HepG2 (cell line): ENCODE measurements around the gene ENTHD1. TPM values are rescaled to one million over a fixed set of nuclear protein-coding genes. Genes with fewer than 3 reads are reported as not detected.

Experiments used
- ATAC-seq: fragments of 200-7000 bp; cut with Tn5 transposase; 3 replicates; pipeline ENCODE4 v1.9.1; 2020; ENCODE audit warnings: mild to moderate bottlenecking, moderate library complexity
- BruUV-seq: library from RNA; stranded (reverse); fragments of 400-500 nt; replicated peaks from 2 replicates; lab custom pipeline; 2021; lab: Mats Ljungman, UMichigan
- CTCF ChIA-PET: fragments of 300-600 bp; formaldehyde crosslinking; extraction: SDS; loops from one replicate; lab custom pipeline; 2021; ENCODE audit warnings: low total read pairs, inconsistent platforms, low intra/inter-chr PET ratio; lab: Yijun Ruan, JAX
- POLR2A ChIA-PET: fragments of 350-600 bp; sonication (Branson Sonifier 250); formaldehyde crosslinking; loops from one replicate; lab custom pipeline; 2020; ENCODE audit warnings: antibody characterized with exemption, inconsistent platforms; lab: Yijun Ruan, JAX
- DNase-seq: peaks from one replicate; pipeline ENCODE4 v3.0.0-alpha.2; 2015; ENCODE audit warnings: low spot score
- FAIRE-seq: peaks from 3 replicates; lab custom pipeline; 2011; peaks lifted over from hg19 to GRCh38; lab: Jason Lieb, UNC
- H2AFZ ChIP-seq: one replicate; pipeline ENCODE4 v1.6.1; 2011; ENCODE audit warnings: low read length, inconsistent platforms
- H3K27ac ChIP-seq: fragments of 300-600 bp; 3 replicates; pipeline ENCODE4 v1.8.0; 2011; ENCODE audit warnings: mixed run types, mild to moderate bottlenecking, mixed read lengths, low read length, inconsistent platforms; ENCODE audit not compliant: insufficient read depth; ENCODE audit errors: extremely low read length
- H3K27me3 ChIP-seq, 2 experiments: fragments of 200-600 bp in 1 of 2; 2 replicates in 1 of 2; 3 replicates in 1 of 2; pipeline versions ENCODE4 v1.6.0 to v1.8.0; 2011; ENCODE audit warnings: low read length in 2 of 2, mild to moderate bottlenecking in 2 of 2, moderate library complexity in 2 of 2, inconsistent platforms in 1 of 2; ENCODE audit not compliant: insufficient read depth in 2 of 2, control insufficient read depth in 1 of 2
- H3K36me3 ChIP-seq, 2 experiments: fragments of 200-600 bp in 1 of 2; replicated peaks in 1 of 2; 2 replicates in 1 of 2; 3 replicates in 1 of 2; pipeline versions ENCODE4 v1.5.1 to v1.8.0; 2011; ENCODE audit warnings: low read length in 2 of 2, inconsistent platforms in 1 of 2; ENCODE audit not compliant: insufficient read depth in 2 of 2, control insufficient read depth in 1 of 2
- H3K4me1 ChIP-seq: 2 replicates; pipeline ENCODE4 v1.5.1; 2012; ENCODE audit warnings: low read length, inconsistent platforms; ENCODE audit not compliant: insufficient read depth
- H3K4me2 ChIP-seq: 2 replicates; pipeline ENCODE4 v1.6.0; 2011; ENCODE audit warnings: low read depth, low read length, inconsistent platforms
- H3K4me3 ChIP-seq, 3 experiments: fragments of 200-600 bp in 1 of 3; sonication (generic), shearing (Covaris generic) in 1 of 3; replicated peaks in 1 of 3; 2 replicates each; pipeline ENCODE4 v1.5.1; 2011 to 2016; ENCODE audit warnings: low read length in 3 of 3, inconsistent platforms in 2 of 3, low read depth in 2 of 3, mild to moderate bottlenecking in 2 of 3, control low read depth in 1 of 3, mixed read lengths in 1 of 3; ENCODE audit not compliant: insufficient read depth in 1 of 3
- H3K79me2 ChIP-seq: one replicate; pipeline ENCODE4 v1.6.1; 2011; ENCODE audit warnings: low read length, inconsistent platforms; ENCODE audit not compliant: insufficient read depth
- H3K9ac ChIP-seq: 2 replicates; pipeline ENCODE4 v1.6.0; 2011; ENCODE audit warnings: mild to moderate bottlenecking, low read depth, low read length, inconsistent platforms; ENCODE audit not compliant: insufficient read depth
- H3K9me3 ChIP-seq: 2 replicates; pipeline ENCODE4 v1.5.1; 2012; ENCODE audit warnings: mild to moderate bottlenecking, low read length
- H4K20me1 ChIP-seq: 2 replicates; pipeline ENCODE4 v1.6.0; 2011; ENCODE audit warnings: inconsistent platforms, mild to moderate bottlenecking, low read length, moderate library complexity; ENCODE audit not compliant: insufficient read depth
- HHEX ChIP-seq: IDR thresholded peaks from 2 replicates; pipeline ENCODE4 v1.6.1; 2016; ENCODE audit warnings: control low read depth
- HNRNPL ChIP-seq: fragments of 200-400 bp; formaldehyde crosslinking; IDR thresholded peaks from 2 replicates; pipeline ENCODE4 v1.6.1; 2017; ENCODE audit warnings: mild to moderate bottlenecking, low read depth, low read length
- SMYD3 ChIP-seq: sonication (generic); formaldehyde crosslinking; IDR thresholded peaks from 2 replicates; pipeline ENCODE4 v1.8.1; 2023; ENCODE audit warnings: mild to moderate bottlenecking, missing genetic modification reagents
- TAF15 ChIP-seq: fragments of 200-400 bp; formaldehyde crosslinking; IDR thresholded peaks from one replicate; pipeline ENCODE4 v1.6.1; 2018; ENCODE audit warnings: mild to moderate bottlenecking, low read depth, low read length; ENCODE audit not compliant: poor library complexity, severe bottlenecking
- ZNF33A ChIP-seq: sonication (generic); formaldehyde crosslinking; IDR thresholded peaks from 2 replicates; pipeline ENCODE4 v1.5.1; 2020; ENCODE audit warnings: missing genetic modification reagents, mild to moderate bottlenecking, moderate library complexity, borderline replicate concordance
- ZNF34 ChIP-seq: sonication (generic); formaldehyde crosslinking; IDR thresholded peaks from 2 replicates; pipeline ENCODE4 v1.4.0; 2020; ENCODE audit warnings: mild to moderate bottlenecking, missing genetic modification reagents, borderline replicate concordance
- ZNF598 ChIP-seq: sonication (generic); formaldehyde crosslinking; IDR thresholded peaks from 2 replicates; pipeline ENCODE4 v1.5.1; 2020; ENCODE audit warnings: mild to moderate bottlenecking, missing genetic modification reagents, borderline replicate concordance
- ZNF670 ChIP-seq: sonication (generic); formaldehyde crosslinking; IDR thresholded peaks from 2 replicates; pipeline ENCODE4 v1.8.0; 2022; ENCODE audit warnings: mild to moderate bottlenecking, missing genetic modification reagents, borderline replicate concordance
- WGBS: methylation state at CpG from one replicate; pipeline ENCODE4 v1.1.6; 2017; ENCODE audit warnings: low lambda C conversion rate; 5-methylcytosine and 5-hydroxymethylcytosine counted together
- in situ Hi-C: cut with HindIII; loops from 2 replicates; pipeline ENCODE4 v1.10.0; 2017; ENCODE audit warnings: low pct_unique_long_range_greater_than_20kb; ENCODE audit not compliant: extremely low pct_ligation_motif_present
- intact Hi-C: fragments of 100-400 bp; cut with micrococcal nuclease; formaldehyde crosslinking; loops from one replicate; pipeline ENCODE4 v1.10.0; 2022; ENCODE audit not compliant: unreplicated experiment
- polyA plus RNA-seq, 8 experiments: library from polyadenylated mRNA; depleted of rRNA in 3 of 8; stranded (reverse) in 7 of 8; unstranded in 1 of 8; fragments of >200 nt; fragmentation: Illumina TruSeq in 4 of 8; extraction: Trizol in 4 of 8; gene quantifications; 2 replicates each; pipeline versions ENCODE4 v1.2.1 to v1.2.3, GENCODE V29; 2011 to 2016; ENCODE audit warnings: low read depth in 4 of 8, missing spikeins in 1 of 8, mixed read lengths in 1 of 8; ENCODE audit not compliant: insufficient read depth in 1 of 8
- total RNA-seq, 5 experiments: library from RNA; depleted of rRNA; stranded (reverse); fragments of >200 nt; fragmentation: Illumina TruSeq; extraction: Trizol; gene quantifications; 2 replicates each; pipeline ENCODE4 v1.2.3, GENCODE V29; 2016; ENCODE audit warnings: low read depth in 1 of 5
- TF ChIP-seq, protein P1 (sequence below): sonication (generic); formaldehyde crosslinking; IDR thresholded peaks from 2 replicates; pipeline ENCODE4 v1.4.0; 2020; ENCODE audit warnings: missing genetic modification reagents
- TF ChIP-seq, protein P2 (sequence below): sonication (generic); formaldehyde crosslinking; IDR thresholded peaks from 2 replicates; pipeline ENCODE4 v1.8.0; 2022; ENCODE audit warnings: missing genetic modification reagents, mild to moderate bottlenecking, borderline replicate concordance

Gene ENTHD1
- total and polyA plus RNA-seq, 2 of the 13 experiments (the other 11 are each of a cell fraction or from before 2014, with no cell fraction given): not detected

DNA sequence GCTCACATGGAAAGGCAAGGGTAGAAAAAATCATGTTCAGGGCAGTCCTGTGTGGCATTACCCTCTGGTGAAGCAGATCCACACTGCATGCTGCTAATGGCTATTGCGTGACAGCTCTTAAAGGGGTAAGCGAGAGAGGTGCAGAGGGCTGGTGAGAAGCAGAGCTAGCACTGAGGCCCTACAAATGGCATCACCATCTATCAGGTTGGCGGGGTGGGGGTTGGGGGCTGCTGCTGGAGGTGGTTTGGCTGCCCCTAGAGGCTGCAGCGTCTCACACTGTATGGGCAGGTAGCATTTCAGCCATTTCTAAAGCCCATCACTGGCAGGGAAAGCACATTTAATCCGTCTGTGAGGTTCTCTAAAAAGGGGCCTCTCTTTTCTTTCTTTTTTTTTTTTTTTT lies 49.8 kb upstream of the ENTHD1 start:
- H3K79me2 ChIP-seq: no peaks in the 10 kb centered on the region
- TF ChIP-seq, protein P1, sequence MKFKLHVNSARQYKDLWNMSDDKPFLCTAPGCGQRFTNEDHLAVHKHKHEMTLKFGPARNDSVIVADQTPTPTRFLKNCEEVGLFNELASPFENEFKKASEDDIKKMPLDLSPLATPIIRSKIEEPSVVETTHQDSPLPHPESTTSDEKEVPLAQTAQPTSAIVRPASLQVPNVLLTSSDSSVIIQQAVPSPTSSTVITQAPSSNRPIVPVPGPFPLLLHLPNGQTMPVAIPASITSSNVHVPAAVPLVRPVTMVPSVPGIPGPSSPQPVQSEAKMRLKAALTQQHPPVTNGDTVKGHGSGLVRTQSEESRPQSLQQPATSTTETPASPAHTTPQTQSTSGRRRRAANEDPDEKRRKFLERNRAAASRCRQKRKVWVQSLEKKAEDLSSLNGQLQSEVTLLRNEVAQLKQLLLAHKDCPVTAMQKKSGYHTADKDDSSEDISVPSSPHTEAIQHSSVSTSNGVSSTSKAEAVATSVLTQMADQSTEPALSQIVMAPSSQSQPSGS (CRISPR knock-in tag): no peak
- no peak for TF ChIP-seq ZNF670 (CRISPR knock-in tag)
- TF ChIP-seq ZNF33A (CRISPR knock-in tag): no peak
- TF ChIP-seq, protein P2, sequence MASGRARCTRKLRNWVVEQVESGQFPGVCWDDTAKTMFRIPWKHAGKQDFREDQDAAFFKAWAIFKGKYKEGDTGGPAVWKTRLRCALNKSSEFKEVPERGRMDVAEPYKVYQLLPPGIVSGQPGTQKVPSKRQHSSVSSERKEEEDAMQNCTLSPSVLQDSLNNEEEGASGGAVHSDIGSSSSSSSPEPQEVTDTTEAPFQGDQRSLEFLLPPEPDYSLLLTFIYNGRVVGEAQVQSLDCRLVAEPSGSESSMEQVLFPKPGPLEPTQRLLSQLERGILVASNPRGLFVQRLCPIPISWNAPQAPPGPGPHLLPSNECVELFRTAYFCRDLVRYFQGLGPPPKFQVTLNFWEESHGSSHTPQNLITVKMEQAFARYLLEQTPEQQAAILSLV: no peak
- TF ChIP-seq HHEX (CRISPR knock-in tag): no peak
- no peak for TF ChIP-seq ZNF34 (CRISPR knock-in tag)
- no peak for TF ChIP-seq HNRNPL
- no peak for TF ChIP-seq SMYD3 (CRISPR knock-in tag)
- TF ChIP-seq ZNF598 (CRISPR knock-in tag): no peak
- TF ChIP-seq TAF15: no peak
- no peak overlapping the region for H3K9ac ChIP-seq
- ChIA-PET POLR2A (no interaction called here), CTCF (no interaction called here)
- ATAC-seq (peak; percentile 60), FAIRE-seq (no peak), DNase-seq (no peak)
- H3K4me3 ChIP-seq: no peak overlapping the region
- no peaks in the 10 kb centered on the region for H4K20me1 ChIP-seq
- no peak overlapping the region for H3K4me2 ChIP-seq
- WGBS: 33% methylated on average over 4 of the region's 5 CpGs
- no peak overlapping the region for H2AFZ ChIP-seq
- H3K4me1 ChIP-seq: peaks cover 30% of the 10 kb centered on the region
- intact Hi-C loops (no loop called here), in situ Hi-C loops (no loop called here)
- no TSS peak for BruUV-seq
- no peaks in the 10 kb centered on the region for H3K36me3 ChIP-seq
- H3K27me3 ChIP-seq: peaks cover 0 to 16% of the 10 kb centered on the region in 2 experiments; a peak in 1 of 5 replicates
- H3K27ac ChIP-seq: no peak overlapping the region
- H3K9me3 ChIP-seq: no peaks in the 10 kb centered on the region
